KMS-11 (cell line): ENCODE data around the gene AGBL4.

Experiments
- H2AFZ ChIP-seq: fragments of 200-600 bp; sonication (generic); 2 replicates; pipeline ENCODE4 v1.6.1; 2016; ENCODE audit warnings: antibody characterized with exemption, mixed run types, low read depth
- H3K27ac ChIP-seq: fragments of 200-600 bp; sonication (generic); 2 replicates; pipeline ENCODE4 v1.6.1; 2016; ENCODE audit warnings: mild to moderate bottlenecking, mixed run types
- H3K27me3 ChIP-seq: fragments of 200-600 bp; sonication (generic); 2 replicates; pipeline ENCODE4 v1.6.1; 2017; ENCODE audit warnings: mild to moderate bottlenecking, low read depth, mixed run types, moderate library complexity; ENCODE audit not compliant: insufficient read depth
- H3K36me3 ChIP-seq: fragments of 200-600 bp; sonication (generic); 2 replicates; pipeline ENCODE4 v1.6.1; 2017; ENCODE audit warnings: mild to moderate bottlenecking, mixed run types; ENCODE audit not compliant: insufficient read depth
- H3K4me1 ChIP-seq: fragments of 200-600 bp; sonication (generic); 2 replicates; pipeline ENCODE4 v1.6.1; 2016; ENCODE audit warnings: mild to moderate bottlenecking, low read depth, mixed run types; ENCODE audit not compliant: poor library complexity, severe bottlenecking
- H3K4me2 ChIP-seq: fragments of 200-600 bp; sonication (generic); 2 replicates; pipeline ENCODE4 v1.7.0; 2016; ENCODE audit warnings: mild to moderate bottlenecking, mixed run types
- H3K4me3 ChIP-seq: fragments of 200-600 bp; sonication (generic); IDR thresholded peaks from 2 replicates; pipeline ENCODE4 v1.6.1; 2017; ENCODE audit warnings: low read depth, low read length, mixed read lengths; ENCODE audit not compliant: insufficient read depth
- H3K79me2 ChIP-seq: fragments of 200-600 bp; sonication (generic); 2 replicates; pipeline ENCODE4 v1.6.1; 2016; ENCODE audit warnings: low read depth, mixed run types; ENCODE audit not compliant: insufficient read depth
- H3K9ac ChIP-seq: fragments of 200-600 bp; sonication (generic); 2 replicates; pipeline ENCODE4 v1.6.1; 2016; ENCODE audit warnings: mild to moderate bottlenecking, mixed run types
- H4K20me1 ChIP-seq: fragments of 200-600 bp; sonication (generic); 2 replicates; pipeline ENCODE4 v1.6.1; 2016; ENCODE audit warnings: mild to moderate bottlenecking, mixed run types; ENCODE audit not compliant: insufficient read depth
- CTCF ChIP-seq: fragments of 200-600 bp; sonication (generic); conservative IDR thresholded peaks from 2 replicates; pipeline ENCODE4 v1.6.1; 2017; ENCODE audit warnings: low read depth, mild to moderate bottlenecking, antibody characterized with exemption, low read length, moderate library complexity, mixed read lengths

The AGBL4 gene

GRCh38 chr1:48552903-48553606 is 1470.7 kb downstream of the AGBL4 start:
- no peaks in the 10 kb centered on the region for H3K4me1 ChIP-seq
- no peaks in the 10 kb centered on the region for H3K36me3 ChIP-seq
- H3K9ac ChIP-seq = no peak overlapping the region
- no peaks in the 10 kb centered on the region for H3K27me3 ChIP-seq
- H3K4me2 ChIP-seq = no peak overlapping the region
- no peak for TF ChIP-seq CTCF
- no peak overlapping the region for H2AFZ ChIP-seq
- H3K79me2 ChIP-seq = no peaks in the 10 kb centered on the region
- no peak overlapping the region for H3K4me3 ChIP-seq
- H4K20me1 ChIP-seq = no peaks in the 10 kb centered on the region
- no peak overlapping the region for H3K27ac ChIP-seq

GRCh38 chr1:48552420-48552819 is 1471.3 kb downstream of the AGBL4 start:
- no peaks in the 10 kb centered on the region for H3K4me1 ChIP-seq
- no peaks in the 10 kb centered on the region for H3K36me3 ChIP-seq
- H3K27ac ChIP-seq = no peak overlapping the region
- no peak overlapping the region for H3K9ac ChIP-seq
- no peaks in the 10 kb centered on the region for H4K20me1 ChIP-seq
- H3K79me2 ChIP-seq = no peaks in the 10 kb centered on the region
- H3K4me2 ChIP-seq = no peak overlapping the region
- no peak overlapping the region for H2AFZ ChIP-seq
- no peak for TF ChIP-seq CTCF
- no peak overlapping the region for H3K4me3 ChIP-seq
- no peaks in the 10 kb centered on the region for H3K27me3 ChIP-seq

- no peak overlapping the region for H3K4me3 ChIP-seq
- H3K36me3 ChIP-seq = no peaks in the 10 kb centered on the region
- no peak overlapping the region for H3K9ac ChIP-seq
- no peak overlapping the region for H3K4me2 ChIP-seq
- no peak overlapping the region for H2AFZ ChIP-seq
- H3K79me2 ChIP-seq = no peaks in the 10 kb centered on the region
- TF ChIP-seq CTCF = no peak
- H3K27ac ChIP-seq = no peak overlapping the region
- H3K27me3 ChIP-seq = no peaks in the 10 kb centered on the region
- no peaks in the 10 kb centered on the region for H3K4me1 ChIP-seq
- H4K20me1 ChIP-seq = no peaks in the 10 kb centered on the region
Observed at GRCh38 chr1:48548985-48549384, 1474.8 kb downstream of the AGBL4 start.

- H3K4me2 ChIP-seq = no peak overlapping the region
- no peak overlapping the region for H3K4me3 ChIP-seq
- H4K20me1 ChIP-seq = no peaks in the 10 kb centered on the region
- no peak overlapping the region for H3K27ac ChIP-seq
- H3K36me3 ChIP-seq = no peaks in the 10 kb centered on the region
- H3K9ac ChIP-seq = no peak overlapping the region
- H3K27me3 ChIP-seq = no peaks in the 10 kb centered on the region
- no peak for TF ChIP-seq CTCF
- no peaks in the 10 kb centered on the region for H3K4me1 ChIP-seq
- no peaks in the 10 kb centered on the region for H3K79me2 ChIP-seq
- H2AFZ ChIP-seq = no peak overlapping the region
Observed at GRCh38 chr1:48547561-48548220, 1476.1 kb downstream of the AGBL4 start.
